ENCODE data around the gene GCAT. TPM values are rescaled to one million over a fixed set of nuclear protein-coding genes. Genes with fewer than 3 reads are reported as not detected.

The GCAT gene
- total and polyA plus RNA-seq, 9 of the 15 experiments (the other 6 are each of a cell fraction or from before 2014, with no cell fraction given), result 1.9 to 69.9 (median 26.4) TPM

DNA sequence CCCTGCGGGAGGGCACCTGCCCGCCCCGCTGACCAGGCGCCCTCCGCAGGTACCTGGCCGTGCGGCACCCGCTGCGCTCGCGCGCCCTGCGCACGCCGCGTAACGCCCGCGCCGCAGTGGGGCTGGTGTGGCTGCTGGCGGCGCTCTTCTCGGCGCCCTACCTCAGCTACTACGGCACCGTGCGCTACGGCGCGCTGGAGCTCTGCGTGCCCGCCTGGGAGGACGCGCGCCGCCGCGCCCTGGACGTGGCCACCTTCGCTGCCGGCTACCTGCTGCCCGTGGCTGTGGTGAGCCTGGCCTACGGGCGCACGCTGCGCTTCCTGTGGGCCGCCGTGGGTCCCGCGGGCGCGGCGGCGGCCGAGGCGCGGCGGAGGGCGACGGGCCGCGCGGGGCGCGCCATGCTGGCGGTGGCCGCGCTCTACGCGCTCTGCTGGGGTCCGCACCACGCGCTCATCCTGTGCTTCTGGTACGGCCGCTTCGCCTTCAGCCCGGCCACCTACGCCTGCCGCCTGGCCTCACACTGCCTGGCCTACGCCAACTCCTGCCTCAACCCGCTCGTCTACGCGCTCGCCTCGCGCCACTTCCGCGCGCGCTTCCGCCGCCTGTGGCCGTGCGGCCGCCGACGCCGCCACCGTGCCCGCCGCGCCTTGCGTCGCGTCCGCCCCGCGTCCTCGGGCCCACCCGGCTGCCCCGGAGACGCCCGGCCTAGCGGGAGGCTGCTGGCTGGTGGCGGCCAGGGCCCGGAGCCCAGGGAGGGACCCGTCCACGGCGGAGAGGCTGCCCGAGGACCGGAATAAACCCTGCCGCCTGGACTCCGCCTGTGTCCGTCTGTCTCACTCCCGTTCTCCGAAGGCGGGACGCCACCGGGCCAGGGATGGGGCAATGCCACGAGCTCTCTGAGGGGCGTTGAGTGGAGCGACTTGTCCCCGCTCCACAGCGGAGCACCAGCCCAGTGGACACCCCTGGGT, 17.2 kb downstream of the GCAT start:
- Histone ChIP-seq H3K4me3 (no peak overlapping the region), H2AFZ (ENCODE audit: low read depth, low read length) (no peak overlapping the region), H3K27me3 (ENCODE audit: control insufficient read depth in 2 of 2, insufficient read depth in 2 of 2, low read length in 2 of 2) (no peaks in the 10 kb centered on the region), H3K4me2 (ENCODE audit: insufficient read depth, low read length) (no peak overlapping the region), H3K9me3 (replicated peaks; ENCODE audit: control insufficient read depth, insufficient read depth, low read depth, low read length) (no peaks in the 10 kb centered on the region), H3K9ac (ENCODE audit: insufficient read depth in 1 of 2, low read depth in 2 of 2, low read length in 2 of 2) (no peak overlapping the region), H3K27ac (ENCODE audit: extremely low read depth, low read depth, low read length) (no peak overlapping the region), H4K20me1 (replicated peaks; ENCODE audit: control insufficient read depth, insufficient read depth, low read length) (no peaks in the 10 kb centered on the region), H3K4me1 (replicated peaks in 1 of 2; ENCODE audit: control insufficient read depth in 2 of 2, insufficient read depth in 2 of 2, low read length in 2 of 2) (peaks cover 0 to 8% of the 10 kb centered on the region in 2 experiments; a peak in 3 of 5 replicates), H3K9me1 (ENCODE audit: control insufficient read depth, insufficient read depth, low read length) (no peaks in the 10 kb centered on the region), H3K79me2 (ENCODE audit: control insufficient read depth, insufficient read depth, low read length) (no peaks in the 10 kb centered on the region), H3K36me3 (ENCODE audit: control insufficient read depth, insufficient read depth, low read length) (0 out of 3 replicates have a peak, but pooled peaks cover 7% of the 10 kb centered on the region)
- ChIA-PET CTCF (ENCODE audit: low intra/inter-chr PET ratio) (no interaction called here), POLR2A (interaction anchor here (0.6 kb wide), 1 partner anchor 10 kb away, joined by 5 read pairs; no protein-coding TSS in a partner anchor)
- intact Hi-C loops (cut with micrococcal nuclease) (no loop called here), in situ Hi-C loops (cut with MboI) (no loop called here)
- DNase-seq (ENCODE audit: extremely low read depth in 1 of 4, low spot score in 3 of 4) (no peak), FAIRE-seq (no peak), ATAC-seq (no peak)
- no TSS peak for BruUV-seq (replicated peaks)
- WGBS (ENCODE audit: insufficient coverage, low coverage, missing lambda C conversion rate), result 96% methylated on average over 32 of the region's 135 CpGs
- TF ChIP-seq XRCC3 (IDR thresholded peaks at IDR 0.05), result no peak
- no peak for TF ChIP-seq MIER1 (IDR thresholded peaks at IDR 0.05; ENCODE audit: low read depth)
- no peak for TF ChIP-seq RBM22 (IDR thresholded peaks at IDR 0.05; ENCODE audit: low read depth, low read length, poor library complexity, severe bottlenecking)
- TF ChIP-seq POLR2G (IDR thresholded peaks at IDR 0.05; ENCODE audit: low read depth, low read length), result peak; percentile 47
- no peak for TF ChIP-seq ZNF436 (CRISPR knock-in tag; IDR thresholded peaks at IDR 0.05)
- TF ChIP-seq, protein P1, sequence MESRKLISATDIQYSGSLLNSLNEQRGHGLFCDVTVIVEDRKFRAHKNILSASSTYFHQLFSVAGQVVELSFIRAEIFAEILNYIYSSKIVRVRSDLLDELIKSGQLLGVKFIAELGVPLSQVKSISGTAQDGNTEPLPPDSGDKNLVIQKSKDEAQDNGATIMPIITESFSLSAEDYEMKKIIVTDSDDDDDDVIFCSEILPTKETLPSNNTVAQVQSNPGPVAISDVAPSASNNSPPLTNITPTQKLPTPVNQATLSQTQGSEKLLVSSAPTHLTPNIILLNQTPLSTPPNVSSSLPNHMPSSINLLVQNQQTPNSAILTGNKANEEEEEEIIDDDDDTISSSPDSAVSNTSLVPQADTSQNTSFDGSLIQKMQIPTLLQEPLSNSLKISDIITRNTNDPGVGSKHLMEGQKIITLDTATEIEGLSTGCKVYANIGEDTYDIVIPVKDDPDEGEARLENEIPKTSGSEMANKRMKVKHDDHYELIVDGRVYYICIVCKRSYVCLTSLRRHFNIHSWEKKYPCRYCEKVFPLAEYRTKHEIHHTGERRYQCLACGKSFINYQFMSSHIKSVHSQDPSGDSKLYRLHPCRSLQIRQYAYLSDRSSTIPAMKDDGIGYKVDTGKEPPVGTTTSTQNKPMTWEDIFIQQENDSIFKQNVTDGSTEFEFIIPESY (CRISPR knock-in tag; IDR thresholded peaks at IDR 0.05), result peak; percentile 10; the same call in 1 of the 2 replicates
- TF ChIP-seq, protein P2, sequence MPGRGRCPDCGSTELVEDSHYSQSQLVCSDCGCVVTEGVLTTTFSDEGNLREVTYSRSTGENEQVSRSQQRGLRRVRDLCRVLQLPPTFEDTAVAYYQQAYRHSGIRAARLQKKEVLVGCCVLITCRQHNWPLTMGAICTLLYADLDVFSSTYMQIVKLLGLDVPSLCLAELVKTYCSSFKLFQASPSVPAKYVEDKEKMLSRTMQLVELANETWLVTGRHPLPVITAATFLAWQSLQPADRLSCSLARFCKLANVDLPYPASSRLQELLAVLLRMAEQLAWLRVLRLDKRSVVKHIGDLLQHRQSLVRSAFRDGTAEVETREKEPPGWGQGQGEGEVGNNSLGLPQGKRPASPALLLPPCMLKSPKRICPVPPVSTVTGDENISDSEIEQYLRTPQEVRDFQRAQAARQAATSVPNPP (IDR thresholded peaks at IDR 0.05; ENCODE audit: borderline replicate concordance, insufficient read depth, insufficient read length), result no peak
- TF ChIP-seq HNRNPUL1 (IDR thresholded peaks at IDR 0.05; ENCODE audit: low read length), result no peak
